Osteocyte (in vitro differentiated cells): ENCODE measurements around the gene CAPZA2. TPM values are rescaled to one million over a fixed set of nuclear protein-coding genes. Genes with fewer than 3 reads are reported as not detected.

Source experiments
- DNase-seq: peaks from one replicate; pipeline ENCODE4 v3.0.0; 2021; ENCODE audit warnings: mixed read lengths; ENCODE audit not compliant: unreplicated experiment; ENCODE audit errors: extremely low spot score
- H3K27ac Mint-ChIP-seq: one replicate; pipeline ENCODE4 v1.8.0; 2021; ENCODE audit warnings: mild to moderate bottlenecking, mixed read lengths; ENCODE audit not compliant: unreplicated experiment
- H3K27me3 Mint-ChIP-seq: one replicate; pipeline ENCODE4 v1.8.0; 2021; ENCODE audit warnings: mixed read lengths; ENCODE audit not compliant: unreplicated experiment
- H3K36me3 Mint-ChIP-seq: one replicate; pipeline ENCODE4 v1.8.0; 2021; ENCODE audit warnings: mixed read lengths; ENCODE audit not compliant: unreplicated experiment
- H3K4me1 Mint-ChIP-seq: one replicate; pipeline ENCODE4 v1.8.0; 2021; ENCODE audit warnings: mixed read lengths; ENCODE audit not compliant: unreplicated experiment
- H3K4me3 Mint-ChIP-seq: one replicate; pipeline ENCODE4 v1.8.0; 2021; ENCODE audit warnings: mild to moderate bottlenecking, moderate library complexity, mixed read lengths; ENCODE audit not compliant: unreplicated experiment
- H3K9me3 Mint-ChIP-seq: one replicate; pipeline ENCODE4 v1.8.0; 2021; ENCODE audit warnings: mixed read lengths; ENCODE audit not compliant: unreplicated experiment
- total RNA-seq: library from RNA; stranded (reverse); gene quantifications from 2 replicates; pipeline ENCODE4 v1.2.1, GENCODE V29; 2021
- TF ChIP-seq, protein P1 (sequence below): fragments of 200-600 bp; sonication (generic); IDR thresholded peaks from 2 replicates; pipeline ENCODE4 v1.5.0; 2021; ENCODE audit warnings: antibody characterized with exemption, mild to moderate bottlenecking, moderate library complexity

CAPZA2 gene
- total RNA-seq, 1 donor from 2014 or later: 194 TPM

DNA sequence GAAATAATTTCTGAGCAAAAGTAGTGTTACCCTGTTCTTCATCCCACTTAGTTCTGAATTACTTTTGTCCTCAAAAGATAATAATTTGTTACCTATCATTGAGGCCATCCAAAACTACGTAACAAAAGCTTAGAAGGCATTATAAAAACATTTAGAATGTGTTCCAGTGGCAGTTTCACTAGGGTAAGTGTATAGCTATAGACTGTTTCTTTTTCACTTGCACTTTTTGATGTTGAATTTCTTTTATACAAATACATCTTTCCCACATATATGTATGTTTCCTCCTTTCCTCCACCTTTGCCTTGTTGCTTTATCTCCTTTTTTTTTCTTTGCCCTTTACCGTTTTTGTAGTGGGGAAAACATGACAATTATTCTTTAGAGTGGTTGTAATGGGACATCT, 33.5 kb downstream of the CAPZA2 start:
- DNase-seq: no peak
- Mint-ChIP-seq H3K4me1 (no peaks in the 10 kb centered on the region), H3K36me3 (peaks cover 43% of the 10 kb centered on the region), H3K9me3 (no peaks in the 10 kb centered on the region), H3K27me3 (no peaks in the 10 kb centered on the region), H3K4me3 (no peak overlapping the region), H3K27ac (no peak overlapping the region)
- TF ChIP-seq, protein P1, sequence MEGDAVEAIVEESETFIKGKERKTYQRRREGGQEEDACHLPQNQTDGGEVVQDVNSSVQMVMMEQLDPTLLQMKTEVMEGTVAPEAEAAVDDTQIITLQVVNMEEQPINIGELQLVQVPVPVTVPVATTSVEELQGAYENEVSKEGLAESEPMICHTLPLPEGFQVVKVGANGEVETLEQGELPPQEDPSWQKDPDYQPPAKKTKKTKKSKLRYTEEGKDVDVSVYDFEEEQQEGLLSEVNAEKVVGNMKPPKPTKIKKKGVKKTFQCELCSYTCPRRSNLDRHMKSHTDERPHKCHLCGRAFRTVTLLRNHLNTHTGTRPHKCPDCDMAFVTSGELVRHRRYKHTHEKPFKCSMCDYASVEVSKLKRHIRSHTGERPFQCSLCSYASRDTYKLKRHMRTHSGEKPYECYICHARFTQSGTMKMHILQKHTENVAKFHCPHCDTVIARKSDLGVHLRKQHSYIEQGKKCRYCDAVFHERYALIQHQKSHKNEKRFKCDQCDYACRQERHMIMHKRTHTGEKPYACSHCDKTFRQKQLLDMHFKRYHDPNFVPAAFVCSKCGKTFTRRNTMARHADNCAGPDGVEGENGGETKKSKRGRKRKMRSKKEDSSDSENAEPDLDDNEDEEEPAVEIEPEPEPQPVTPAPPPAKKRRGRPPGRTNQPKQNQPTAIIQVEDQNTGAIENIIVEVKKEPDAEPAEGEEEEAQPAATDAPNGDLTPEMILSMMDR: no peak

DNA sequence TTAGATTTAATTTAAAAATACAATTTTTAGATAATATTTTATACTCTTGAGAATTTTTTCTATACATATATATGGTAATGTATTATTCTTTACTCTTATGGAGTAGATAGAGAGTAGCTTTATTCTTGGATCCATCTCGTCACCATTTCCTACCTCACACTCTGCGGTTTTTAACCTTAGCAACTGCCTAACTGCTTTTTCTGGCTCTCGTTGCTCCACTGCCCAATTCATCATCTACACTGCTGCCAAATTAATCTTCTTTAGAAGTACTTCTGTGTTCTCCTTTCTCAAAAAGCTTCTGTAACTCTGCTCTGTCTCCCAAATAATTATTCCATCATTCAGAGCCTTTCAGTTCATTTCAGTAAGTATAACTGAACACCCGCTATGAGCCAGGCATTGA, 35.3 kb downstream of the CAPZA2 start:
- H3K36me3 Mint-ChIP-seq: peaks cover 42% of the 10 kb centered on the region
- H3K27me3 Mint-ChIP-seq: no peaks in the 10 kb centered on the region
- TF ChIP-seq, protein P1: no peak
- DNase-seq: no peak
- no peaks in the 10 kb centered on the region for H3K4me1 Mint-ChIP-seq
- no peak overlapping the region for H3K4me3 Mint-ChIP-seq
- no peak overlapping the region for H3K27ac Mint-ChIP-seq
- no peaks in the 10 kb centered on the region for H3K9me3 Mint-ChIP-seq

DNA sequence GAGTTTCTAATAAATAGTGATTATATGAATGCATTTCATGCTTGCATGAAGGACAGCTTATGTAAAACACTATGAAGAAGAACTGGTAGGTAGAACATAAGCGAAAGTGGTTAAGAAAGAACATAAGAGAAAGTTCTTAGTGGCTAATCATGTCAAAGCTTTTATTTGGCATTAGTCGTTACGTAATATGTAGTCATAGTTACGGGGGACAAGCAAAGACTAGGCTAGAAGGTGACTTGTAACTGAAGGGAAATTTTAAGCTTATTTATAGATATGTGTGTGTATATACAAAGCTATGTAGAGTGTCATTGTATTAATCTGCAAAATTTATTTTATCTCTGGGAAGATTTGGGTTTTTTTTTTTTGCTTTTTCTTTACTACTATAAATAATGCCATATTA, 36.9 kb downstream of the CAPZA2 start:
- no peaks in the 10 kb centered on the region for H3K4me1 Mint-ChIP-seq
- DNase-seq: no peak
- H3K27me3 Mint-ChIP-seq: no peaks in the 10 kb centered on the region
- no peak overlapping the region for H3K4me3 Mint-ChIP-seq
- H3K36me3 Mint-ChIP-seq: peaks cover 44% of the 10 kb centered on the region
- no peak overlapping the region for H3K27ac Mint-ChIP-seq
- TF ChIP-seq, protein P1: no peak
- H3K9me3 Mint-ChIP-seq: no peaks in the 10 kb centered on the region

DNA sequence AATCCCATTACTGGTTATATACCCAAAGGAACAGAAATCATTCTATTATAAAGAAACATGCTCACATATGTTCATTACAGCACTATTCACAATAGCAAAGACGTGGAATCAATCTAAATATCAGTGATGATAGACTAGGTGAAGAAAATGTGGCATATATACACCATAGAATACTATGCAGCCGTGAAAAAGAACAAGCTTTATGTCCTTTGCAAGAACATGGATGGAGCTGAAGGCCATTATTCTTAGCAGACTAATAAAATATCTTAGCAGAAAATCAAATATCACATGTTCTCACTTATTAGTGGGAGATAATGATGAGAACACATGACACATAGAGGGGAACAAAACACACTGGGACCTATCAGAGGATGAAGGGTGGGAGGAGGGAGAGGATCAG, 38.8 kb downstream of the CAPZA2 start:
- Mint-ChIP-seq H3K27ac (no peak overlapping the region), H3K4me1 (no peaks in the 10 kb centered on the region), H3K27me3 (no peaks in the 10 kb centered on the region), H3K9me3 (no peaks in the 10 kb centered on the region), H3K4me3 (no peak overlapping the region), H3K36me3 (peaks cover 46% of the 10 kb centered on the region)
- no peak for DNase-seq
- TF ChIP-seq, protein P1: no peak

DNA sequence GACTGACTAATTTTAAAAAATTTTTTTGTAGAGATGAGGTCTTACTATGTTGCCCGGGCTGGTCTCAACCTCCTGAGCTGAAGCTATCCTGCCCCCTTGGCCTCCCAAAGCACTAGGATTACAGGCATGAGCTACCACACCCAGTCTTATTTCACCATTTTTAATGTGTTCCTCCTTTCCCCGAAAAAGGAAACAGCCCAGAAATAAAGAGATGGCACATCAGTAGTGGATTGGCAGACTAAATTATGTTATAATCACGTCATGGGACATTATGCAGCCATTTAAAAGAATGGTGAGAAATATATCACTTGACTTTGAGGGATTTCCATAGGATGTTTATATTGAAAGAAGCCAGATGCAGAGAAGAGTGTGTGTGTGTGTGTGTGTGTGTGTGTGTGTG, 40.5 kb downstream of the CAPZA2 start:
- Mint-ChIP-seq H3K36me3 (peaks cover 51% of the 10 kb centered on the region), H3K27me3 (no peaks in the 10 kb centered on the region), H3K9me3 (no peaks in the 10 kb centered on the region), H3K27ac (no peak overlapping the region), H3K4me1 (no peaks in the 10 kb centered on the region), H3K4me3 (no peak overlapping the region)
- DNase-seq: no peak
- TF ChIP-seq, protein P1: no peak
